ENCODE measurements around the gene IL11RA. TPM values are rescaled to one million over a fixed set of nuclear protein-coding genes. Genes with fewer than 3 reads are reported as not detected.

The IL11RA gene
- total RNA-seq, 1 donor from 2014 or later: 32.9 TPM

DNA sequence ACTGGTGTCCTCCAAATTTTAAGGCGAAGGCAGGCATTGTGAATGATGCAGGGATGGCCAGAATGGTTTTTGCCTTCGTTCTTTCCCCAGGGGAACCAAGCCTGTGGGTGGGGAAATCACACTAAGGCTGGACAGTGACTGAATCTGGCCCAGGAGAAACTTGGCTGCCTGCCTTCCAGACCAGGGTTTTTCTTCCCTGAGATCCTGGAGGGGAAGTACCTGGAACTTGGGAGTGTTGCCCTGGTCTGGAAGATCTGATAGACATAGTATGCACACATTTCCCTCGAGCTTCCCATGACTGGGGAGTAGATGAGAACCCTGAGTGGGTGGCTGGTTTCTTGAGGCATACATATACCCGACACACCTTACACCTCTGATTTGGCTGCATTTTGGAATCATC lies 664 bp upstream of the IL11RA start:
- H3K36me3 Mint-ChIP-seq (ENCODE audit: low read depth): peaks cover 11% of the 10 kb centered on the region
- peaks cover 68% of the 10 kb centered on the region for H3K4me1 Mint-ChIP-seq (ENCODE audit: low read depth)
- TF ChIP-seq, protein P1, sequence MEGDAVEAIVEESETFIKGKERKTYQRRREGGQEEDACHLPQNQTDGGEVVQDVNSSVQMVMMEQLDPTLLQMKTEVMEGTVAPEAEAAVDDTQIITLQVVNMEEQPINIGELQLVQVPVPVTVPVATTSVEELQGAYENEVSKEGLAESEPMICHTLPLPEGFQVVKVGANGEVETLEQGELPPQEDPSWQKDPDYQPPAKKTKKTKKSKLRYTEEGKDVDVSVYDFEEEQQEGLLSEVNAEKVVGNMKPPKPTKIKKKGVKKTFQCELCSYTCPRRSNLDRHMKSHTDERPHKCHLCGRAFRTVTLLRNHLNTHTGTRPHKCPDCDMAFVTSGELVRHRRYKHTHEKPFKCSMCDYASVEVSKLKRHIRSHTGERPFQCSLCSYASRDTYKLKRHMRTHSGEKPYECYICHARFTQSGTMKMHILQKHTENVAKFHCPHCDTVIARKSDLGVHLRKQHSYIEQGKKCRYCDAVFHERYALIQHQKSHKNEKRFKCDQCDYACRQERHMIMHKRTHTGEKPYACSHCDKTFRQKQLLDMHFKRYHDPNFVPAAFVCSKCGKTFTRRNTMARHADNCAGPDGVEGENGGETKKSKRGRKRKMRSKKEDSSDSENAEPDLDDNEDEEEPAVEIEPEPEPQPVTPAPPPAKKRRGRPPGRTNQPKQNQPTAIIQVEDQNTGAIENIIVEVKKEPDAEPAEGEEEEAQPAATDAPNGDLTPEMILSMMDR (IDR thresholded peaks at IDR 0.05): no peak
- no peaks in the 10 kb centered on the region for H3K27me3 Mint-ChIP-seq (ENCODE audit: low read depth)
- H3K4me3 Mint-ChIP-seq (ENCODE audit: unreplicated experiment): peak overlapping the region; percentile 81
- H3K27ac Mint-ChIP-seq (ENCODE audit: unreplicated experiment): peak overlapping the region; percentile 98
- DNase-seq (ENCODE audit: low spot score): no peak
- H3K9me3 Mint-ChIP-seq (ENCODE audit: low read depth): no peaks in the 10 kb centered on the region

GRCh38 chr9:34652602-34653000 lies 616 bp downstream of the IL11RA start:
- Mint-ChIP-seq H3K4me1 (ENCODE audit: low read depth) (peaks cover 59% of the 10 kb centered on the region), H3K36me3 (ENCODE audit: low read depth) (peaks cover 11% of the 10 kb centered on the region), H3K9me3 (ENCODE audit: low read depth) (no peaks in the 10 kb centered on the region), H3K4me3 (ENCODE audit: unreplicated experiment) (peak overlapping the region; percentile 81), H3K27me3 (ENCODE audit: low read depth) (no peaks in the 10 kb centered on the region), H3K27ac (ENCODE audit: unreplicated experiment) (peak overlapping the region; percentile 98)
- TF ChIP-seq, protein P1 (IDR thresholded peaks at IDR 0.05): no peak
- no peak for DNase-seq (ENCODE audit: low spot score)

DNA sequence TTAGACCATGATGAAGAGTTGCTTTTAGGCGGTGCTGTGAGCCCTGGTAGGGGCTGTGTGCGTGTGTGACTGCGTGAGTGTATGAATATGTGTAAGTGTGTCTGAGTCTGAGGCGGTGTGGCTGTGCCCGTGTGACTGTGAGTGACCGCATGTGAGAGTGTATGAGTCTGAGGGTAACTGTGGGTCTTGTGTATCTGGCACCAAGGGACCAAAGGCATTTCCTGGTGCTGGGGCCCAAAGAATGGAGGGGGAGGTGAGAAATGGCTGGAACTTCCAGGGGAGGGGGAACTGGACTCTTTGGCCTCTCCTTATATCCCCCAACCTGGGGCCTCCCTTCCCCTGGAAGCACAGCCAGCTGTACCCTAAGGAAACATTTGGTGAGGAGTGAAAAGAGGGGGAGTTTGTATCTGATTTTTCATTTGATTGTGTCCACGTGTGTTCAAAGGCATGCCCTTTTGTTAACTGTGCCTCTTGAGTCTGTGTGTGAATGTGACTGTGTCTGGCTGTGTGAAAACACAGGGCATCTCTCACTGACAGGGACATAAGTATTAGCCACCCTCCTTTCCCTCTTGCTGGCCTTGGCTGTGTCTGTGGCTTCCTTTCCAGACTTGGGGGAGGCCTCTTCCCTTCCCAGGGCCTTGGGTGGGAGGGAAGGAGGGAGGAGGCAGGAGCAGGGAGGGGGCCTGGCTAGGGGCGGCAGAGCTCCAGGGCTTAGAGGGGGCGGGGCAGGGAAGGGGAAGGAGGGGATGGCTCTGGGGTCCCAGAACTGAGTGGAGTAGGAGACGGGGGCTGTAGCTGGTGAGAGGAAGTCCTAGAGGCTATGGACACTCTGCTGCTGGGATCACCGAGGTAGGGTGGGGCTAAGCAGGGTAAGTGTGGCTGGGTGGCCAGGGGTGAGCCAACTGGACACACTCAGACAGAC lies 1.4 kb downstream of the IL11RA start:
- H3K27ac Mint-ChIP-seq (ENCODE audit: unreplicated experiment): peak overlapping the region; percentile 98
- peak overlapping the region; percentile 81 for H3K4me3 Mint-ChIP-seq (ENCODE audit: unreplicated experiment)
- TF ChIP-seq, protein P1 (IDR thresholded peaks at IDR 0.05): no peak
- H3K4me1 Mint-ChIP-seq (ENCODE audit: low read depth): peaks cover 51% of the 10 kb centered on the region
- peaks cover 10% of the 10 kb centered on the region for H3K36me3 Mint-ChIP-seq (ENCODE audit: low read depth)
- H3K27me3 Mint-ChIP-seq (ENCODE audit: low read depth): no peaks in the 10 kb centered on the region
- no peak for DNase-seq (ENCODE audit: low spot score)
- H3K9me3 Mint-ChIP-seq (ENCODE audit: low read depth): no peaks in the 10 kb centered on the region

- no peaks in the 10 kb centered on the region for H3K9me3 Mint-ChIP-seq (ENCODE audit: low read depth)
- DNase-seq (ENCODE audit: low spot score): peak; percentile 79
- H3K4me3 Mint-ChIP-seq (ENCODE audit: unreplicated experiment): peak overlapping the region; percentile 37
- TF ChIP-seq, protein P1 (IDR thresholded peaks at IDR 0.05): no peak
- peaks cover 4% of the 10 kb centered on the region for H3K36me3 Mint-ChIP-seq (ENCODE audit: low read depth)
- H3K27me3 Mint-ChIP-seq (ENCODE audit: low read depth): no peaks in the 10 kb centered on the region
- peak overlapping the region; percentile 98 for H3K27ac Mint-ChIP-seq (ENCODE audit: unreplicated experiment)
- H3K4me1 Mint-ChIP-seq (ENCODE audit: low read depth): peaks cover 48% of the 10 kb centered on the region
These were observed 2.5 kb downstream of the IL11RA start for GRCh38 chr9:34654323-34655051.

GRCh38 chr9:34655394-34655793 lies 3.4 kb downstream of the IL11RA start:
- Mint-ChIP-seq H3K4me1 (ENCODE audit: low read depth) (peaks cover 48% of the 10 kb centered on the region), H3K36me3 (ENCODE audit: low read depth) (peaks cover 2% of the 10 kb centered on the region), H3K27me3 (ENCODE audit: low read depth) (no peaks in the 10 kb centered on the region), H3K27ac (ENCODE audit: unreplicated experiment) (no peak overlapping the region), H3K4me3 (ENCODE audit: unreplicated experiment) (no peak overlapping the region), H3K9me3 (ENCODE audit: low read depth) (no peaks in the 10 kb centered on the region)
- TF ChIP-seq, protein P1 (IDR thresholded peaks at IDR 0.05): no peak
- DNase-seq (ENCODE audit: low spot score): no peak

Data from chondrocyte (in vitro differentiated cells).